SH-SY5Y (cell line): Measurements from ENCODE around the gene B3GNT3.

ENCODE experiments used
- GATA2 ChIP-seq: IDR thresholded peaks from 2 replicates; pipeline ENCODE4 v1.6.1; 2011; ENCODE audit warnings: mild to moderate bottlenecking, low read depth, low read length
- GATA3 ChIP-seq: IDR thresholded peaks from 2 replicates; pipeline ENCODE4 v1.6.1; 2011; ENCODE audit warnings: low read depth, mild to moderate bottlenecking, low read length, moderate library complexity

DNA sequence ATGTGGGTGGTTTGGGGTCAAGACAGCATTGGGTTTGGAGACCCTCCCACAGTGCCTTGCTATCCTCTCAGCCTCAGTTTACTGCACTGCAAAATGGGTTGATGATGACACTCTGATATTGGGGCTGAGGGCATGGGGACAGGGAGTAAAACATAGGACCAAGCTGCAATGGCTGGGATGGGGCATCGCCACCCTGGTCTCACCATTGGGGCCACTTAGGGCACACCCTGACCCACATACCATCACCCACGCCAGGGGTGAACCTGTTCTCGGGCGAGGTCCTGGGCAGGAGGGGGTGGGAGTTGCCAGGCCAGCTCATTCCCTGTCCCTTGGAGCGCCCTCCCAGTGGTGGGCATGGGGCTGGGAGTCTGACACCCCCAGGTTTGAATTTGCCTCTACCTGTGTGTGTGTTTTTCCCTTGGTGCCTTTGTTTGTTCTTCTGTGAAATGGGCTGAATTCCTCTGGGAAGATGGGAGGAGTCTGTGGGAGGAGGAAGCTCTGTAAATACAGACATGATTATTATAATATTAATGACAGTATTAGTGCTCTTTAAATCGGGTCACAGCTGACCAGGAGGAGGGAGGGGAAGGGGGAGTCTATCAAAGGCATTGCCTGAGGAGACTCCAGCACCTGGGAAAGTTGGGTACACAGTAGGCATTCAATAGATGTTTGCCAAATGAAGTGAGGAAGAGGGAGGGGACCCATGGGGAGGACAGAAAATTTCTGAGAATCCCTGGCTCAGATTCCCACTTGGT, 45.9 kb upstream of the B3GNT3 start:
- TF ChIP-seq GATA3 (no peak), GATA2 (no peak)
